GM18867 (cell line): Measurements from ENCODE around the gene EBF4.

Experiments used
- ATAC-seq: cut with Tn5 transposase; IDR thresholded peaks from one replicate; pipeline ENCODE4 v1.9.1; 2021; ENCODE audit warnings: mild to moderate bottlenecking, moderate library complexity; ENCODE audit not compliant: unreplicated experiment

Gene EBF4

GRCh38 chr20:2793471-2793870 lies 100.9 kb downstream of the EBF4 start:
- ATAC-seq, result no peak

- no peak for ATAC-seq
Measured at GRCh38 chr20:2794202-2794748, 101.7 kb downstream of the EBF4 start.

- ATAC-seq, result no peak
Measured at GRCh38 chr20:2794866-2795447, 102.4 kb downstream of the EBF4 start.

GRCh38 chr20:2795451-2795850 lies 102.9 kb downstream of the EBF4 start:
- ATAC-seq, result no peak

- no peak for ATAC-seq
Measured at GRCh38 chr20:2796011-2796660, 103.6 kb downstream of the EBF4 start.

GRCh38 chr20:2797136-2797983 lies 104.8 kb downstream of the EBF4 start:
- no peak for ATAC-seq

GRCh38 chr20:2798095-2798805 lies 105.7 kb downstream of the EBF4 start:
- no peak for ATAC-seq

GRCh38 chr20:2798814-2799213 lies 106.2 kb downstream of the EBF4 start:
- ATAC-seq, result no peak

- ATAC-seq, result no peak
Measured at GRCh38 chr20:2799271-2799670, 106.7 kb downstream of the EBF4 start.

- ATAC-seq, result no peak
Measured at GRCh38 chr20:2799688-2800520, 107.3 kb downstream of the EBF4 start.

GRCh38 chr20:2800521-2801285 lies 108.1 kb downstream of the EBF4 start, which contains the start of gene CPXM1:
TSS of gene CPXM1 (minus strand) at chr20:2800627. CDS start at chr20:2800572, 55 bp downstream.
- ATAC-seq, result no peak

- ATAC-seq, result no peak
Measured at GRCh38 chr20:2801286-2801728, 108.7 kb downstream of the EBF4 start.

GRCh38 chr20:2804041-2804828 lies 111.7 kb downstream of the EBF4 start:
- ATAC-seq, result no peak

GRCh38 chr20:2804852-2805688 lies 112.5 kb downstream of the EBF4 start:
- ATAC-seq, result no peak

- ATAC-seq, result no peak
Measured at GRCh38 chr20:2805689-2806350, 113.2 kb downstream of the EBF4 start.

- ATAC-seq, result no peak
Measured at GRCh38 chr20:2806351-2806701, 113.7 kb downstream of the EBF4 start.

GRCh38 chr20:2807019-2807418 lies 114.4 kb downstream of the EBF4 start:
- no peak for ATAC-seq
